CD4-positive, alpha-beta T cell treated with Interleukin-1 beta for 1 hour (primary cell): Measurements from ENCODE around the gene ESR1.
A peak's percentile ranks its signal among the peaks of the same experiment; 100 is the strongest.

ENCODE experiments used
- DNase-seq, 2 donors: peaks; one replicate each; pipeline ENCODE4 v3.0.0-alpha.2; 2020 to 2022

The ESR1 gene

DNA sequence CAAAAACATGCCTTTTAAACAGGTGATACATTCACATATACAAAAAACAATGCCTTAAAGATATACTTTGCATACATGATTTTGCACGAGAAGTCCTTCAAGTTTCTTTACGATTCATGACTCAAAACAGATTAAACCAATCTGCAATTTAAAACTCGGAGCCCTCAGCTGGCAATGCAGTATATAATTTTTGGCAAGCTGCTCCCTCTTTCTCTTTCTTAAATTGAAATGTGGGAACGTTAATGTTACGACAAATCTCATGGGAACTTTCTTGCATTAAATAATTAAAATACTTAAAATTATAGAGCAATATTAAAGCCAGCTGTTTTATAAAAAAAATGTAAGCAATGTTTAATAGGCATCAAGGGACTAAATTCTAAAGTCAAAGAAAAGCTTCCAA, 334.6 kb downstream of the ESR1 start:
- no peak for DNase-seq

DNA sequence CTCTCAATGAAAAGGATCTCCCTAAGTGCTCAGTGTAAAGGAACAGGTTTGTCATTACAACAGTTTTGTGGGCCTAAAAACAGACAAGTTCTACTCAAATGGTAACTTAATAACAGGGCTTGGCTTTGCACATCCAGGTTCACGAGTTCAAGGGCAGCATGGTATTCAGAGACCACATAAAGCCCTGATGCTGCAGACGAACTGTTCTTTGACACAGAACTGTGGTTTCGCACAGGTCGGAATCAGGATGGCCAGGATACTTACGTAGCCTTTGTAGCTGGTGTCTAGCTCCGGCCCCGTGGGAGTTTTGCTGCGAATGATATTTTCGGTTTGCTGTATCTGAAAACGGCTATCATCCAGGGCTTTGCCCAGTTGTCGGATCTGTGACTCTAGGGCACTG, 335.9 kb downstream of the ESR1 start:
- no peak for DNase-seq

DNA sequence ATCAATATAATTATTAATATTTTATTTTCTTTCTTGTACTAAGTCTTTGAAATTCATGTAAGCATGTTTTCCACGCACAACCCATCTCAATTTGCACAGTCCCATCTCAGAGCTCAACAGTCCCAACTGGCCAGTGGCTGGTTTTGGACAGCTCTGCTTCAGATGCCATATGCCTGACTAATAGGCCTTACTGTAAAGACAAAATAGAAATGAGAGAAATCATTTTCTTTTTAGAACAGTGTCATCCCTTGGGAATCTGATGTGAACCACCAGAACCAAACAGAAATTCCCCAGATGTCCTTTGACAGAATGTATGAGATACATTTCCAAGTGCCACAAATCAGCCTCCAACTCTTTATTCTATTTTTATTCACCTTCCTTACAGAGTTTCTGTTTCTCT, 338.9 kb downstream of the ESR1 start:
- no peak for DNase-seq

DNA sequence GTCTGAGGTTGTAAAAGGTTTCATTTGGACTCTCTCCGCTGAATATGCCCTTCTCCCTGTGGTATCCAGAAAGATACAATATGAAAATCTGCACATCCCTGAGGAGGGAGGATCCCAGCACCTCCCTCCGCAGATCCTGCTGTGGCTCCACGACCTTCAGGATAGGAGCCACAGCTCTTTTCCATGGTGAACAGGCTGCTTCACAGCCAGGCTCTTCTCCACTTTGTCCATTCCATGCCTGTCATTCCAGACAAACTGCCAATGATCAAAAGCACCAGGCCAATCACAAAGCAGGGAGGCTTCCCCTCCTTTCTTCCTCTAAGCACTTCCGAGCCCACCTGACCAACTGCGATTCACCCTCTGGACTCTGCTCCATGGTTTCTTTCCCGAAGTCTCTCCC, 339.8 kb downstream of the ESR1 start:
- DNase-seq, result no peak

DNA sequence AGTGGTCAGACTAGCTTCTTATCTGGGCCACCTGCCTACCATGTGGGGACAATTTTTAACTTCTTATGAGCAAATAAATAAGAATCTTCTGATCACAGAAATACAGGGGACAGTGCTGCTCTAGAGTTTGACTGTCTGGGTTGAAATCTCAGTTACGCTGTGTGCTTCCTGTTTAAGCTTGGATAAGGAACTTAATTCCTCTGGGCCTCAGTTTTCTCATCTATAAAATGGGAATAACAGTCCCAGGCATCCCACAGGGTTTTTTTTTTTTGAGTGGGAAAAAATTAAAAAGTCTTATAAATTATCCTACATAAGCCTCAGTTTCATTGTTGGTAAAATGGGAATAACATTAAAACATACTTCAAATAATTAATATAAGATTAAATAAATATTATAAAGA, 340.9 kb downstream of the ESR1 start:
- DNase-seq, result no peak

DNA sequence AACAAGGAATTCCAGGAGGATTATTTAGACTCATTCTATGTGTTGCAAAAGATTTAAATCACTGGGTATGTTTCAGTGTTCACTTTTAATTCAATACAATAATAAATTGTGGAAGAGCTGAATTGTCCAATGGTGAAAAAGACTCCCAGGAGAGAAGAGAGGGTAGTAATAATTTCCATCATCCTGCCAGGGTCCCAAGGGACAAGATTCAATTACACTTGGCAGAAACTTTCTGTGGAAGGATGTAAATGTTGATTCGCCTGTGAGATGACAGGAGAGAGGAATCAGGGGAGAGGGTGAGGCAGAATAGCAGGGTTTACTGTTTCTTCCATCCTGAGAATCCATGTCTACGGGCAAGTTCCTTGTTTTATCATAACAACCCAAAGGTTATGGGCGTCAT, 342.7 kb downstream of the ESR1 start:
- no peak for DNase-seq

DNA sequence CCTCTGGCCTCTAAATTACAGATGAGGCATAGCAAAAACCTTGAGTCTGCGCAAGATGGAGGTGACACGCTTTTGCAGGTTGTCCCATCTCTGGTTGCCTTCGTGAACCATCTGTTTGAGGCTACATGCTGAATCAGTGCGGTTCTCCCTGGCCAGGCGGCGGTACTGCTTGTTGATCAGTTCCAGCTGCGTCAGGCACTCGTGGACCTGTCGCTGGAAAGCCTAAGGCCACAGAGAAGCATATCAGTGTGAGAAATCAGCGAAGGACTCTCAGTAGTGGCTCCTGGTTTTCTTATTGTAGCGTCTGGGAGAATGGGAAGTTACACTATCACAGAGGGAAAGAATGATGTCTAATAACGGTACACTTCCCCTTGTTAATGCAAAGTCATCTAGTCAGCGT, 344.4 kb downstream of the ESR1 start:
- DNase-seq, result no peak

DNA sequence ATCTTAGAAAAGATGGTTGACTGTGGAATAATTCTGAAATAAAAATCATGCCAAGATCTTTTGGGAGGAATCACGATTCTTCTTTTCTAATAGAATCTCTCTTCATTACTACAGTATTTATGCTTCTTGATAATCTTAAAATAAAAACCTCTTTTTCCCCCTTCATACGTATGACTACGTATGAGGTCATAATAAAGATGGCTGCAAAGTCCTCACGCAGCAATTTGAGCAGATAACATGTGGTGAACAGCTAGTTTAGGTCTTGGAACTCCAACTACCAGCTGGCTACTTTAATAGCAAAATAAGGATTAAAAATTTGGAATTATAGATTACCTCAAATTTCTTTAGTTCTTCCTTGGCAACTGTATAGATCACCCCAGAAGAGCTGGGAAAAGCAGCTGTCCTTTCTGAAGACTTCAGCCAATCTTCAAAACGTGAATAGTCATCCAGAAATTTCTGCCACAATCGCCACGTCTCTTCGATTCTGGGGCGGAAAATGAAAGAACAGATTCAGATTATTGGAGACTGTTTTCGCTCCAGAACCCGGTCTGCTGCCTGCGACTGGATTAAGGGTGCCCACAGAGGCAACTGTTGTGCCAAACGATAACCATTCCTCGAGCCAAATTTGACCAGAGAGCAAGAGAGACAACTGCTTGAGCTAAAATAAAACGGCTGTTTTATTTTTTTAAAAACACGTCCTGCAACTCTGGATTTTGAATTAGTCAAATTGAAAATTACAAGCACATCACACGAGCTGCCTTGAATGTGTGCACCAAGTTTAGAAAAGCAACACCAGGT, 347.3 kb downstream of the ESR1 start:
- no peak for DNase-seq

DNA sequence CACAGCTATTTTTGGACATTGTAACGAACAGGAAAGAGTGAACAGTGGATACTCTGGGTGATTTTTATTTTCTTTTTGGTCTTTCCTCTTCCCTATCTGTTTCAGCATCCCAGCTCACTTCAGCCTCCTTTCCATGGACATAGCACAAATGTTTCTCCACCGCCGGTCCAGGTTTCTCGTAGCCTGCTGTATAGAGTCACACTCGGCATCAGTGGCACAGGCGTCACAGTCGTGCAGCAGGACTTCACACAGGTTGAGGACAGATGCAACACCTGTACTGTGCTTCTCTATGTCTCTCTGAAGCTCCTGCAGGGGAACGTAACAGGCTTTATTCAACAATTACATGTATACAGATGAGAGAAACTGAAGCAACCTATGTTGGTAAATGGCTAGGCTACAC, 348.3 kb downstream of the ESR1 start:
- no peak for DNase-seq

DNA sequence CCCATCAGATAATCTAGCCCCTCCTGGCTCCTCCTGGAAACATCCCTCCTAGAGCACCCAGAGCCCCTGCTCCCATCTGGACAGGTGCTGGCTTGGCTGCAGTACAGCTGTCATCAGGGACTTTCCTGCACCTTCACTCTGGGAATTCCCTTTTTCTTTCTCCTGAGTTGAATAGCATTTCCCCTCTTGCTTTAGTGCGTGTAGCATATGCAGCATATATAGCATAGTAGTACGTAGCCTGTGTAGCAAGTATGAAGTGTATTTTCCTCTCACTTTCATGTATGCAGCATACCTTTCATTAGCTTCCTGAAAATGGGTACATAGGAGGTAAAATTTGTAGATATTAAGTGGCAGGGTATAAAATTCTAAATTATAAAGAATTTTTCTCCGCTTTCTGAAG, 352.9 kb downstream of the ESR1 start:
- DNase-seq, result no peak

DNA sequence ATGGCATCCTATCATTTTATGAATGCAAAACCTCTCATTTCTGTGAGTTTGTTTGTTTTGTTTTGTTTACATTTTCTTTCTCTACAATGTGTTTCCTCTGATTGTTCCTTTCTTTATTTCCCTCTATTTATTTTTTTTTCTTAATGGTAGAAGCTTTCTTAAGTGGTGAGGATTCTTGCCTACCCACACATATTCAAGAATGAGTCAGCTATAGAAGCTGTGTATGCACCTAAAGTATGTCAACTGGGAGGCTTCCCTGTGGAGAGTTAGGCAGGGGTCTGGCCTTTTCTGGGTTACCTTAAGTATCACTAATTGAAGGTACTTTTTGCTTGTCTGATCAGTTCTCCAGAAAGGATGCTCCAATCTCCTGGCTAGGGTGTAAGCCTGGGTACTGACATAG, 354.0 kb downstream of the ESR1 start:
- no peak for DNase-seq

DNA sequence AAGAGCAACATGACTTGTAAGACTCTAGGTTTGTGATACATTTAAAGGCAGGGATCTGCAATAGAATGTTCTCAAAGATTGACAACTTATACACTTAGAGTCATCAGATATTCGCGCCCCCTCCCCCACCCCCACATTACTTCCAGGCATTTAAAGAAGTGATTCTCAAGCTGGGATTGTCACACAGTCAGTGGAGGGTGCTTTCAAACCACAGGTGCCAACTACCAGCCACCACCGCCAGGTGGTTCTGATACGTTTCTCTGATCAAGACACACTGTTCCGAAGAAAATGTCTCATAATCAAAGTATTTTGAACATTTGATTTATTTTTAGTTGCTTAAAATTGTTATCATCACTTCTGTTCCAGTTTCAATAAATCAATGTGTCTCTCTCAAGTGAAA, 357.5 kb downstream of the ESR1 start:
- no peak for DNase-seq

DNA sequence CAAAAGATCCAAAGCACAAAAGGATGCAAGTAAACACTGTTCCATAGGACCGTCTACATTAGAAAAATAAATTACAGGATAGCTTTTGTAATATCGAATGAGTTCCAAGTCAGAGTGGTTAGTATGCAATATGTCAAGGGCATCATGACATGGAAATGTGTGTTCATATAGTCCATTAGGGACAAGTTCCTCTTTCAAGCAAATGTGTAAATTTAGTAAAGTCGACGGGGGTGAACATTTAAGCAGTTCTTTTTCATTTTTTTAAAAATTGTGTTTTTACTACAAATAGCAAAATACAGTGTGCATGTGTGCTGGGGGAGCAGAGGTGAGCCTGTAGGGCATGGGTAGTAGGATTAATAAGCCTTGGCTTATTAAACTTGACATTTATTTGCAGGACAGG, 359.0 kb downstream of the ESR1 start:
- DNase-seq, result no peak

DNA sequence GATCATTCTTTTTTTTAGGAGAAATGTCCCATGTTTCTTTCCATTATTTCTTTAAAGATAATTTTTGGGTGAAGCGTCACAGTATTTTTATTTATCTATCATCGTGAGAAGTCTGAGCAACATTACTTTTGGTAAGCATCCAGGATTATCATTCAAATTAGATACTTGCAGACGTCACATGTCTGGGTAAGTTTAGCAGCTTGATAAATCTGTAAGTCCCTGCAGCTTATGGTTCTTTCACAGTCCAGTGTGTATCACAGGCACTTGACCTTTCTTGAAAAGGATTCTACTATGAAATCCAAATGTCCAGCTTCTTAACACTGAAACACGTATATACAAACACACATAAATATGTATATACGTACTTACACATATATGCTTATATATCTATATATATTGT, 359.4 kb downstream of the ESR1 start:
- DNase-seq, result no peak

DNA sequence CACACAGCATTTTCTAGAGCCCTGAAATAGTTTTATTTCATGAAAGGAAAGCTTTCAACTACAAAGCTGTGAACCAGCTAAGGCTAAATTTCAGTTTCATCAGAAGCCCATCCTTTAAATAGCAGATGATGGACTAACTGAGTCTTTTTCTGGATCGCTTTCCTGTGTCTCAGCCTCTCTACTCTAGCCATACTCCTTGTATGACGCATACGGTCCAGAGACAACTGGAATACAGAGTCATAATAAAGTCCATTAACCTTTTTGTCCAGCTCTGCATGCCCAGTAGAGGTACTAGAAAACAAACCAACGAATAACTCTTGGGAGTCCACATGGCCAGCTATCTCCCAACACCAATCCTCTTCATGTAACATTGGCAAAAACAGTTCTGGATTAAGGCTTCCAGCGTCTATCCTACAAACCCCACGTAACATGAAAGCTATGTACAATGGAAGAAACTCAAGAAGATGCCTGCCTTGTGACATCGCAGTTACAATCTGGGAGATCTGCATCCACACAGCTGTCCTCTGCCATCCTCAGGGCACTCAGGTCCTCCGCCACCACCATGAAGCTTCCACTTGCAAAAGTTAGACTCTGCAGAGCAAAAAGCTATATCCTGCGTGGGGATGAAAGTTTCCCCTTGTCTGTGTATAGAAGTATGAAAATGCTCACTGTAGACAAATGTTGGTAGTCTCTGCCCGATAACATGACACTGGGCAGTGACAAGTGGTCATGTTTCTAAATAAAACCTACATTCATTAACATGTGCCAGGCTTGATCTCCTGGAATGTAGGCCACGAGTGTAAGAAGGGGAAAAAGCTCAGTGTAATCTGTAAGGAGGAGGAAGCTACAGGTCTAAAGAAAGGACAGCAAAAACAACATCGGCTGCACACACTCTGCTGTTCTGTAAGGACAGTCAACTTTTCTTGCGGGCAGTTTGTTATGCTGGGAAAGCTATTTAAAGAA, 360.4 kb downstream of the ESR1 start:
- DNase-seq, result no peak

DNA sequence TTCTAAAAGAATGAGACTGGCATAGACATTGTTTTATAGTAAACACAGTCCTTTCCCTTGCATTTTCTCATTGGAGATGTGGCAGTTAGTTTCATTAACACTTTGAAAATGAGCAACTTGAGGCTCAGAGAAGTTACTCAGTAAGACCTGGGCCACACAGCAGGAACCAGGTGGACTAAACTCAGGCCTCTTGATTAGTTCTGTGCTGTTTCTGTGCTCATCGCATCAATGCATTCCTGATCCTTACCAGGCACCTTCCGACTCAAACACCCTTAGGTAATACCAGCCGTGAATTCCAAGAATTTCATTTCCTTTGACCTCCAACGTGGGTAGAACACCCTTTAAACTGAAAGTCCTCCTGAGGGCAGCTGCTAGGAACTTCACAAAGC, 362.8 kb downstream of the ESR1 start:
- no peak for DNase-seq

DNA sequence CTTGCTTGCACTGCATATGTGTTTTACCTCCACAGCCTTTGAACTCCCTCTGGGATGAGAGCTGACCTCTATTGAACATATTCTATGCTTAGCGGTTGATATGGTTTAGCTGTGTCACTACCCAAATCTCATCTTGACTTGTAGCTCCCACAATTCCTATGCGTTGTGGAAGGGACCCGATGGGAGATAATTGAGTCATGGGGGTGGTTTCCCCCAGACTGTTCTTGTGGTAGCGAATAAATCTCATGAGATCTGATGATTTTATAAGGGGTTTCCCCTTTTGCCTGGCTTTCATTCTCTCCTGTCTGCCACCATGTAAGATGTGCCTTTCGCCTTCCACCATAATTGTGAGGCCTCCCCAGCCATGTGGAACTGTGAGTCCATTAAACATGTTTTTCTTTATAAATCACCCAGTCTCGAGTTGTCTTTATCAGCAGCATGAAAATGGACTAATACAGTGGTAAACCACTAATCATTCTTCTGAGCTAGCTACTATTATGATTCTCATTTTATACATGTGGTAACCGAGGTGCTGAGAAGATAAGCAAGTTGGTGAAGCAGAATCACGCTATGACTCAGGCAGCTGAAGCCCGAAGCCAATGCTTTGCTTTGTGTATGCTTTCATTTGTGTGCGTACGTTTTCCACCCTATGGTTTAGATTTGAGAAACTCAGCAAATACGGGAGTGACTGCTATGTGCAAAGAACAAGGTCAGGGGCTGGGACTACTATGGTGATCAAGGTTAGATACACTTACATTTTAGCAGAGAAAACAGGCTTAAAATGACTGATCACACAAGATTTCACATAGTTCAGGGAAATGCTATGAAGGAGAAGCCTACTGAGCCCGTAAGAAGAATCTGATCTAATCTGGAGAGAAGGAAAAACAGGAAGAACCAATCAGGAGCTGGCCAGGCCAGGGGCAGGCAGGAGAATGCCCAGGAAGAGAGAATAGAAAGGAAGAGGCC, 363.5 kb downstream of the ESR1 start:
- peak in 1 of 2 donors; percentile 60 for DNase-seq

DNA sequence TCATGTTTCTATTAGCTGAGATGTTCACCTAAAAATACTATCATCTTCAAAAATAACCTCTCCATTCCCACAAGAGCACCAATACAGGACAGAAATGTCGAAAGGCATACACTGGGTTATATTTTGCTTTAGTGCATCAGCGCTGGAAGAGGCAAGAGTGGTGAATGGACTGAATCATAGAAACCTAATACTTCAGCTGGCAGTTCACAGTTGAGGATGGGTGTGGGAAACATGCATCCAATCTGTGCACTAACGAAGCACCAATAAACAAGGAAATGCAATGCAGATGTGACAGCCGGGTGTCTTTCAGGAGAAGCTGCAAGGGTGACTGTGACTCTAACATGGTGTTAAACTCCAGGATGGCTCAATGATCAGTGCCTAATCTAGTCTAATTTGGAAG, 365.8 kb downstream of the ESR1 start:
- DNase-seq, result no peak

DNA sequence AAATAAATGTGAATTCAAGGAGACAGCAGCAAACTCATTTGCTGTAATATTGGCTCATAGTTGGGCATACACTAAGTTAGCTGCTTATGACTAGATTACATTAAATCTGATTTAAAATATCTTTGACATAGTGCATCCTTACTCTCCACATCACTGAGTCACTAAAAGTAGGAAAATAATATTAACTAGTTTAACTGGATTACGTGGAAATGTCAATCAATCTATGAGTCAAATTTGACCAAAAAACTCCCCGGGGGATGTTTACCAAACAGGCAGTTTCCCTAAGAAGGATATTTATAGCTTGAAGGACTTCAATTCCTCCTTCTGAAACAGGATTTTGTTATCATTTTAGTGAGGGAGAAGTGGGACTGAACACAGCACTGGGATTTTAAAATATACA, 366.5 kb downstream of the ESR1 start:
- DNase-seq, result no peak

DNA sequence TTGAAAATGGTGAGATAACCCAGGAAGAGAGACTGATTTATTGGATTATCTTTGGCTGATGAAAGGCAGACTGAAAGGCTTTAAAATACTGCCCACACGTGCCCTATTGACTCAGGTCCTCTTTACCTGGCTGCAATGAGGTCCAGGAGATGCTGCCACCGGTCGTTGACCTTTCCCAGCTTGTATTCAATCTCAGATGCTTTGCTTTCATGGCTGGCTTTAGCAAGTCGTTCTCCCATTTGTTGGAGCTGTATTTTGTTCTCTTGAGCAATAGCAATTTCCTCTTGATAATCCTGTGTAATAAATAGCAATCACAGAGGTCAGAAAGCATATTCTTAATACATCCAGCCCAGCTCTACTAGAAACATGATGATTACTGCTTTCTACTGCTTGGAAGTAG, 368.8 kb downstream of the ESR1 start:
- DNase-seq, result no peak
